Measurements from ENCODE around the gene CST5.
"Not testable (repeated sequence)": the region's sequence is repeated elsewhere in the genome, so short reads cannot be mapped to it uniquely, and the experiment has no call there.

Gene CST5

GRCh38 chr20:23872065-23872464, 7.5 kb downstream of the CST5 start:
- H3K9ac ChIP-seq (ENCODE audit: low read length), result no peak overlapping the region
- H3K4me1 ChIP-seq (ENCODE audit: insufficient read depth, low read length), result peaks cover 18% of the 10 kb centered on the region
- no peak overlapping the region for H3K27ac ChIP-seq (ENCODE audit: low read depth, low read length)
- H3K9me3 ChIP-seq (ENCODE audit: low read length), result no peaks in the 10 kb centered on the region
- H3K4me3 ChIP-seq (ENCODE audit: low read depth in 1 of 2, low read length in 2 of 2), result no peak overlapping the region
- H3K27me3 ChIP-seq (ENCODE audit: control insufficient read depth in 1 of 2, insufficient read depth in 2 of 2, low read length in 2 of 2), result no peaks in the 10 kb centered on the region
- H3K36me3 ChIP-seq (ENCODE audit: insufficient read depth, low read length), result no peaks in the 10 kb centered on the region

GRCh38 chr20:23870461-23870860, 9.1 kb downstream of the CST5 start:
- Histone ChIP-seq H3K9me3 (ENCODE audit: low read length) (no peaks in the 10 kb centered on the region), H3K9ac (ENCODE audit: low read length) (no peak overlapping the region), H3K36me3 (ENCODE audit: insufficient read depth, low read length) (no peaks in the 10 kb centered on the region), H3K27me3 (ENCODE audit: control insufficient read depth in 1 of 2, insufficient read depth in 2 of 2, low read length in 2 of 2) (no peaks in the 10 kb centered on the region), H3K4me3 (ENCODE audit: low read depth in 1 of 2, low read length in 2 of 2) (no peak overlapping the region), H3K4me1 (ENCODE audit: insufficient read depth, low read length) (peaks cover 7% of the 10 kb centered on the region), H3K27ac (ENCODE audit: low read depth, low read length) (no peak overlapping the region)

DNA sequence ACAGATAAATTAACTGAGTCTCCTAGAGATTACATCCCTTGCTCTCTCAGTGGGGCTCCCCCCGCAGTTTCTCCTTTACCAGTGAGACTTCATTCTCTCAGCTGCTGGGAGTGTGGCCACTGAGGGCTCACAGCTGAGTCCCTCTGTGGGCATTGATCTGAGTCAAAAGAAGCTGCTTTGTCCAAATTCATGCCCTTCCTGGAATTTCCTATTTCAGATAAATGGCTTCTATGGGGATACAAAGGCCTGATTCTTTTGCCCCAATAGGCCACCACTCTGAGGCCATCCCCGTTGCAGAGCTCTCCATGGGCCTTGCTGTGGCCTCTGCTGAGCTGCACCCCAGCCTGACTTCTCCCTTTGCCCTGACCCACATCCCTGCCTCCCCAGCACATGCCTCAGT, 10.0 kb downstream of the CST5 start:
- no peak overlapping the region for H3K27ac ChIP-seq (ENCODE audit: low read depth, low read length)
- no peaks in the 10 kb centered on the region for H3K36me3 ChIP-seq (ENCODE audit: insufficient read depth, low read length)
- no peak overlapping the region for H3K9ac ChIP-seq (ENCODE audit: low read length)
- H3K4me1 ChIP-seq (ENCODE audit: insufficient read depth, low read length), result no peaks in the 10 kb centered on the region
- no peaks in the 10 kb centered on the region for H3K9me3 ChIP-seq (ENCODE audit: low read length)
- H3K4me3 ChIP-seq (ENCODE audit: low read depth in 1 of 2, low read length in 2 of 2), result no peak overlapping the region
- H3K27me3 ChIP-seq (ENCODE audit: control insufficient read depth in 1 of 2, insufficient read depth in 2 of 2, low read length in 2 of 2), result no peaks in the 10 kb centered on the region

GRCh38 chr20:23868321-23868720, 11.2 kb downstream of the CST5 start:
- Histone ChIP-seq H3K4me1 (ENCODE audit: insufficient read depth, low read length) (no peaks in the 10 kb centered on the region), H3K9ac (ENCODE audit: low read length) (no peak overlapping the region), H3K27me3 (ENCODE audit: control insufficient read depth in 1 of 2, insufficient read depth in 2 of 2, low read length in 2 of 2) (no peaks in the 10 kb centered on the region), H3K36me3 (ENCODE audit: insufficient read depth, low read length) (no peaks in the 10 kb centered on the region), H3K27ac (ENCODE audit: low read depth, low read length) (no peak overlapping the region), H3K4me3 (ENCODE audit: low read depth in 1 of 2, low read length in 2 of 2) (no peak overlapping the region), H3K9me3 (ENCODE audit: low read length) (no peaks in the 10 kb centered on the region)

- Histone ChIP-seq H3K9me3 (ENCODE audit: low read length) (no peaks in the 10 kb centered on the region), H3K36me3 (ENCODE audit: insufficient read depth, low read length) (no peaks in the 10 kb centered on the region), H3K9ac (ENCODE audit: low read length) (no peak overlapping the region), H3K4me1 (ENCODE audit: insufficient read depth, low read length) (no peaks in the 10 kb centered on the region), H3K27me3 (ENCODE audit: control insufficient read depth in 1 of 2, insufficient read depth in 2 of 2, low read length in 2 of 2) (no peaks in the 10 kb centered on the region), H3K27ac (ENCODE audit: low read depth, low read length) (no peak overlapping the region), H3K4me3 (ENCODE audit: low read depth in 1 of 2, low read length in 2 of 2) (no peak overlapping the region)
Measured at GRCh38 chr20:23867152-23867776, 12.3 kb downstream of the CST5 start.

- H3K4me3 ChIP-seq (ENCODE audit: low read depth in 1 of 2, low read length in 2 of 2); H3K27me3 ChIP-seq (ENCODE audit: control insufficient read depth in 1 of 2, insufficient read depth in 2 of 2, low read length in 2 of 2); H3K9me3 ChIP-seq (ENCODE audit: low read length): not testable (repeated sequence)
Measured at GRCh38 chr20:23860771-23861170, 18.8 kb downstream of the CST5 start.

GRCh38 chr20:23857962-23858595, 21.5 kb downstream of the CST5 start:
- H3K9ac ChIP-seq (ENCODE audit: low read length), result no peak overlapping the region
- H3K9me3 ChIP-seq (ENCODE audit: low read length), result no peaks in the 10 kb centered on the region
- H3K27ac ChIP-seq (ENCODE audit: low read depth, low read length), result no peak overlapping the region
- H3K4me1 ChIP-seq (ENCODE audit: insufficient read depth, low read length), result no peaks in the 10 kb centered on the region
- H3K4me3 ChIP-seq (ENCODE audit: low read depth in 1 of 2, low read length in 2 of 2), result no peak overlapping the region
- no peaks in the 10 kb centered on the region for H3K27me3 ChIP-seq (ENCODE audit: control insufficient read depth in 1 of 2, insufficient read depth in 2 of 2, low read length in 2 of 2)
- no peaks in the 10 kb centered on the region for H3K36me3 ChIP-seq (ENCODE audit: insufficient read depth, low read length)

More at GRCh38 chr20:23860771-23861170, 18.8 kb downstream of the CST5 start:
- H3K9ac ChIP-seq (ENCODE audit: low read length); H3K36me3 ChIP-seq (ENCODE audit: insufficient read depth, low read length); H3K27ac ChIP-seq (ENCODE audit: low read depth, low read length); H3K4me1 ChIP-seq (ENCODE audit: insufficient read depth, low read length): not testable (repeated sequence)

DNA sequence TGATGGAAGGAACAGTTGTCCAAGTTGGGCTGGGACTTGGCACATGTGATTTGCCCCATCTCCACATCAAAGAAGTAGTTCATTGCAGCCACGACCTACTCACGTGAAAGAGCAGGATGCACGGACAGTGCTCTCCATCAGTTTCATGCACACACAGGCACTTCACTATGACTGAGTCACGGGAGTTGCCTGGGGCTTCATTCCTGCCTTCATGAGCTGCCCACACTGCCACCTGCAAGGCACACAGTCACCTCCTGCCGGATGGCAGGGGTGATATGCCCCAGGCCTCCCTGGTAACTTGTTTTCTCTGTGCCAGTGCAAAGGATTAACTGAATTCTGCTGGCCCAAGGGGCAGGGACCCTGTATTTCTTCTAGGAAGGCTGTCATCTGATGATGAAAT, 22.8 kb downstream of the CST5 start:
- no peak overlapping the region for H3K27ac ChIP-seq (ENCODE audit: low read depth, low read length)
- H3K27me3 ChIP-seq (ENCODE audit: control insufficient read depth in 1 of 2, insufficient read depth in 2 of 2, low read length in 2 of 2), result no peaks in the 10 kb centered on the region

GRCh38 chr20:23856226-23856625, 23.3 kb downstream of the CST5 start:
- no peaks in the 10 kb centered on the region for H3K9me3 ChIP-seq (ENCODE audit: low read length)
- H3K4me3 ChIP-seq (ENCODE audit: low read depth in 1 of 2, low read length in 2 of 2), result no peak overlapping the region
- H3K27me3 ChIP-seq (ENCODE audit: control insufficient read depth in 1 of 2, insufficient read depth in 2 of 2, low read length in 2 of 2), result no peaks in the 10 kb centered on the region
- no peak overlapping the region for H3K27ac ChIP-seq (ENCODE audit: low read depth, low read length)
- H3K36me3 ChIP-seq (ENCODE audit: insufficient read depth, low read length), result no peaks in the 10 kb centered on the region
- no peak overlapping the region for H3K9ac ChIP-seq (ENCODE audit: low read length)
- no peaks in the 10 kb centered on the region for H3K4me1 ChIP-seq (ENCODE audit: insufficient read depth, low read length)

More for the DNA sequence above, 22.8 kb downstream of the CST5 start:
- no peaks in the 10 kb centered on the region for H3K9me3 ChIP-seq (ENCODE audit: low read length)
- H3K36me3 ChIP-seq (ENCODE audit: insufficient read depth, low read length), result no peaks in the 10 kb centered on the region
- no peaks in the 10 kb centered on the region for H3K4me1 ChIP-seq (ENCODE audit: insufficient read depth, low read length)
- H3K9ac ChIP-seq (ENCODE audit: low read length), result no peak overlapping the region
- H3K4me3 ChIP-seq (ENCODE audit: low read depth in 1 of 2, low read length in 2 of 2), result no peak overlapping the region

DNA sequence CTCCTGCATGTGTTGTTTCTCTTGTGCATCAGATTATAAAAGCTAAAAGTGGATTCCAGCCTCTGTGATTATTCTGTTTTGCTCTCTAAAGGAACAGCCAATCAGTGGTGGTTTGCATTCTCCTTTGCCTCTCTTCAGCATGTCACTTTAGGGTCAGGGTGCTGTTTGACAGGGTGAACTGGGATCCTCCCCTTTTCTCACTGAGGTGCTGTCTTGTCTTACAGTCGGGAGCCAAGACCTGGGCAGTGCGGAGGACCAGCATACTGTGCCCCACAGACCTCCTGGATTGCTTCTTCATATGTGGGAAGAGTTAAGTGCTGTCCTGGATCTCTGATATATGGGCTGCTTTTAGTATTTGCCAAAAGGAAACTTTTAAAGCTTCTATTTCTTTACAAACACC, 37.9 kb downstream of the CST5 start:
- Histone ChIP-seq H3K27me3 (ENCODE audit: control insufficient read depth in 1 of 2, insufficient read depth in 2 of 2, low read length in 2 of 2) (no peaks in the 10 kb centered on the region), H3K4me1 (ENCODE audit: insufficient read depth, low read length) (no peaks in the 10 kb centered on the region), H3K27ac (ENCODE audit: low read depth, low read length) (no peak overlapping the region), H3K9me3 (ENCODE audit: low read length) (no peaks in the 10 kb centered on the region), H3K4me3 (ENCODE audit: low read depth in 1 of 2, low read length in 2 of 2) (no peak overlapping the region), H3K36me3 (ENCODE audit: insufficient read depth, low read length) (no peaks in the 10 kb centered on the region), H3K9ac (ENCODE audit: low read length) (no peak overlapping the region)

- Histone ChIP-seq H3K36me3 (ENCODE audit: insufficient read depth, low read length) (no peaks in the 10 kb centered on the region), H3K9ac (ENCODE audit: low read length) (no peak overlapping the region), H3K27ac (ENCODE audit: low read depth, low read length) (no peak overlapping the region), H3K4me1 (ENCODE audit: insufficient read depth, low read length) (no peaks in the 10 kb centered on the region), H3K9me3 (ENCODE audit: low read length) (no peaks in the 10 kb centered on the region), H3K4me3 (ENCODE audit: low read depth in 1 of 2, low read length in 2 of 2) (no peak overlapping the region), H3K27me3 (ENCODE audit: control insufficient read depth in 1 of 2, insufficient read depth in 2 of 2, low read length in 2 of 2) (no peaks in the 10 kb centered on the region)
Measured at GRCh38 chr20:23835716-23836115, 43.8 kb downstream of the CST5 start.

All from muscle layer of colon (tissue), 2 donors.